K562 (cell line): ENCODE measurements around the gene ANKFN1. TPM values are rescaled to one million over a fixed set of nuclear protein-coding genes. Genes with fewer than 3 reads are reported as not detected.

Source experiments
- ATAC-seq: fragments of 200-7000 bp; cut with Tn5 transposase; 3 replicates; pipeline ENCODE4 v1.9.1; 2020; ENCODE audit warnings: moderate library complexity
- BruUV-seq: library from RNA; stranded (reverse); fragments of 400-500 nt; replicated peaks from 2 replicates; lab custom pipeline; 2021; lab: Mats Ljungman, UMichigan
- CTCF ChIA-PET: fragments of 300-600 bp; formaldehyde crosslinking; extraction: SDS; loops from one replicate; lab custom pipeline; 2021; ENCODE audit warnings: low intra/inter-chr PET ratio; lab: Yijun Ruan, JAX
- POLR2A ChIA-PET: fragments of 300-600, 350-650 bp; sonication (Branson Sonifier 250); formaldehyde crosslinking; extraction: SDS; loops from one replicate; lab custom pipeline; 2021; ENCODE audit warnings: antibody characterized with exemption, inconsistent platforms; lab: Yijun Ruan, JAX
- DNase-seq, 4 experiments: peaks; one replicate each; pipeline versions ENCODE4 v3.0.0 to v3.0.0-alpha.2; 2011 to 2018; ENCODE audit warnings: low spot score in 3 of 4, mixed read lengths in 3 of 4; ENCODE audit errors: extremely low read depth in 1 of 4
- FAIRE-seq: peaks from 2 replicates; lab custom pipeline; 2011; peaks lifted over from hg19 to GRCh38; lab: Jason Lieb, UNC
- H2AFZ ChIP-seq: 2 replicates; pipeline ENCODE4 v1.6.0; 2011; ENCODE audit warnings: low read depth, low read length, control low read depth, inconsistent platforms
- H3K27ac ChIP-seq: fragments of 200-600 bp; 3 replicates; pipeline ENCODE4 v1.8.0; 2011; ENCODE audit warnings: low read depth, mild to moderate bottlenecking, control low read depth, inconsistent platforms, low read length, moderate library complexity, mixed read lengths; ENCODE audit errors: extremely low read depth
- H3K27me3 ChIP-seq, 2 experiments: fragments of 300-600 bp in 1 of 2; 2 replicates in 1 of 2; 3 replicates in 1 of 2; pipeline versions ENCODE4 v1.6.0 to v1.8.0; 2011; ENCODE audit warnings: inconsistent platforms in 2 of 2, low read length in 2 of 2, mild to moderate bottlenecking in 1 of 2, mixed read lengths in 1 of 2, moderate library complexity in 1 of 2; ENCODE audit not compliant: control insufficient read depth in 2 of 2, insufficient read depth in 2 of 2
- H3K36me3 ChIP-seq: fragments of 300-600 bp; 3 replicates; pipeline ENCODE4 v1.8.0; 2011; ENCODE audit warnings: mild to moderate bottlenecking, low read length, inconsistent platforms; ENCODE audit not compliant: control insufficient read depth, insufficient read depth
- H3K4me1 ChIP-seq, 2 experiments: fragments of 200-600 bp in 1 of 2; replicated peaks in 1 of 2; 2 replicates in 1 of 2; 3 replicates in 1 of 2; pipeline versions ENCODE4 v1.5.1 to v1.8.0; 2011; ENCODE audit warnings: inconsistent platforms in 2 of 2, low read length in 2 of 2, mild to moderate bottlenecking in 1 of 2, mixed read lengths in 1 of 2, moderate library complexity in 1 of 2; ENCODE audit not compliant: control insufficient read depth in 2 of 2, insufficient read depth in 2 of 2
- H3K4me2 ChIP-seq: 2 replicates; pipeline ENCODE4 v1.6.1; 2011; ENCODE audit warnings: low read length, control low read depth, inconsistent platforms, mixed read lengths; ENCODE audit not compliant: insufficient read depth
- H3K4me3 ChIP-seq: fragments of 200-600 bp; sonication (generic), shearing (Covaris generic); 2 replicates; pipeline ENCODE4 v1.5.1; 2016; ENCODE audit warnings: control low read depth, inconsistent platforms
- H3K79me2 ChIP-seq: fragments of 200-600 bp; 3 replicates; pipeline ENCODE4 v1.8.0; 2011; ENCODE audit warnings: low read length, inconsistent platforms; ENCODE audit not compliant: control insufficient read depth, insufficient read depth
- H3K9ac ChIP-seq, 2 experiments: 2 replicates each; pipeline versions ENCODE4 v1.6.0 to v1.6.1; 2011; ENCODE audit warnings: low read depth in 2 of 2, low read length in 2 of 2, control low read depth in 1 of 2, inconsistent platforms in 1 of 2, mild to moderate bottlenecking in 1 of 2, mixed read lengths in 1 of 2; ENCODE audit not compliant: insufficient read depth in 1 of 2
- H3K9me1 ChIP-seq: one replicate; pipeline ENCODE4 v1.6.0; 2011; ENCODE audit warnings: inconsistent platforms, mild to moderate bottlenecking, low read length, moderate library complexity; ENCODE audit not compliant: control insufficient read depth, insufficient read depth
- H3K9me3 ChIP-seq: replicated peaks from 2 replicates; pipeline ENCODE4 v1.5.1; 2011; ENCODE audit warnings: low read depth, low read length, inconsistent platforms; ENCODE audit not compliant: control insufficient read depth, insufficient read depth
- H4K20me1 ChIP-seq: replicated peaks from 2 replicates; pipeline ENCODE4 v1.6.1; 2011; ENCODE audit warnings: low read length, inconsistent platforms, mixed read lengths; ENCODE audit not compliant: control insufficient read depth, insufficient read depth
- BRCA1 ChIP-seq, 2 experiments: fragments of 450-650 bp in 1 of 2; sonication (generic) in 1 of 2; formaldehyde crosslinking in 1 of 2; IDR thresholded peaks; 2 replicates each; pipeline versions ENCODE4 v1.5.0 to v1.6.1; 2017 to 2020; ENCODE audit warnings: mild to moderate bottlenecking in 1 of 2, missing genetic modification reagents in 1 of 2
- C11orf30 ChIP-seq: fragments of 450-650 bp; IDR thresholded peaks from 2 replicates; pipeline ENCODE4 v1.6.1; 2016; ENCODE audit warnings: low read depth, mild to moderate bottlenecking
- CXXC5 ChIP-seq: fragments of 250-450 bp; sonication (Bioruptor Pico); IDR thresholded peaks from 2 replicates; pipeline ENCODE4 v1.8.0; 2022; ENCODE audit warnings: inconsistent platforms, mild to moderate bottlenecking, moderate library complexity
- EWSR1 ChIP-seq: fragments of 450-650 bp; IDR thresholded peaks from 2 replicates; pipeline ENCODE4 v1.6.1; 2018; ENCODE audit warnings: borderline replicate concordance, mild to moderate bottlenecking, low read depth, moderate library complexity; ENCODE audit not compliant: partially characterized antibody
- GATA2 ChIP-seq: sonication (generic); formaldehyde crosslinking; IDR thresholded peaks from 2 replicates; pipeline ENCODE4 v1.4.0; 2020; ENCODE audit warnings: mild to moderate bottlenecking, missing genetic modification reagents
- HMG20A ChIP-seq: fragments of 450-650 bp; formaldehyde crosslinking; conservative IDR thresholded peaks from 2 replicates; pipeline ENCODE4 v1.4.0; 2020; ENCODE audit warnings: mild to moderate bottlenecking, mixed read lengths
- MAFF ChIP-seq: IDR thresholded peaks from 2 replicates; pipeline ENCODE4 v1.6.1; 2012; ENCODE audit warnings: low read length, improper control_type of control experiment
- MTA2 ChIP-seq: fragments of 450-650 bp; IDR thresholded peaks from 2 replicates; pipeline ENCODE4 v1.6.1; 2016; ENCODE audit warnings: low read depth
- OTX1 ChIP-seq: fragments of 450-650 bp; formaldehyde crosslinking; IDR thresholded peaks from 2 replicates; pipeline ENCODE4 v1.4.0; 2022; ENCODE audit warnings: mild to moderate bottlenecking
- RB1 ChIP-seq: fragments of 450-650 bp; IDR thresholded peaks from 2 replicates; pipeline ENCODE4 v1.6.1; 2017; ENCODE audit warnings: low read depth, mild to moderate bottlenecking
- SNRNP70 ChIP-seq: fragments of 200-400 bp; formaldehyde crosslinking; optimal IDR thresholded peaks from 2 replicates; pipeline ENCODE3; 2017; ENCODE audit warnings: low read depth, low read length
- TRIM28 ChIP-seq: fragments of 450-650 bp; IDR thresholded peaks from 2 replicates; pipeline ENCODE4 v1.6.1; 2017
- ZBTB1 ChIP-seq: sonication (generic); formaldehyde crosslinking; IDR thresholded peaks from 2 replicates; pipeline ENCODE4 v1.8.1; 2023; ENCODE audit warnings: missing genetic modification reagents, low read depth, mild to moderate bottlenecking, borderline replicate concordance
- ZBTB33 ChIP-seq: sonication (generic); formaldehyde crosslinking; IDR thresholded peaks from 2 replicates; pipeline ENCODE4 v1.8.1; 2023; ENCODE audit warnings: mild to moderate bottlenecking, missing genetic modification reagents
- ZNF316 ChIP-seq: fragments of 450-650 bp; IDR thresholded peaks from 2 replicates; pipeline ENCODE4 v1.6.1; 2016
- ZNF79 ChIP-seq: fragments of 250-450 bp; sonication (Bioruptor Pico); IDR thresholded peaks from 2 replicates; pipeline ENCODE4 v1.4.0; 2020; ENCODE audit warnings: low read depth, mild to moderate bottlenecking, moderate library complexity
- WGBS: fragments of 100-300 bp; shearing (Covaris generic); methylation state at CpG from one replicate; pipeline ENCODE4 v1.1.6; 2016; ENCODE audit warnings: low coverage, mixed read lengths; ENCODE audit not compliant: insufficient coverage; ENCODE audit errors: missing lambda C conversion rate; 5-methylcytosine and 5-hydroxymethylcytosine counted together
- in situ Hi-C: fragments of 300-500 bp; cut with MboI; formaldehyde crosslinking; loops from 4 replicates; pipeline ENCODE4 v1.15.0; 2018; ENCODE audit warnings: inconsistent platforms, mixed read lengths
- intact Hi-C: fragments of 100-400 bp; cut with micrococcal nuclease; formaldehyde crosslinking; loops from 2 replicates; pipeline ENCODE4 v1.14.2; 2022
- polyA plus RNA-seq, 8 experiments: library from polyadenylated mRNA; depleted of rRNA in 4 of 8; stranded (reverse) in 5 of 8; unstranded in 3 of 8; fragments of >200 nt; fragmentation: Nextera tagmentation in 2 of 8; fragmentation: Illumina TruSeq in 1 of 8; extraction: Ambion mirVana in 2 of 8; extraction: Trizol in 1 of 8; gene quantifications; 2 replicates each; pipeline versions ENCODE4 v1.2.1 to v1.2.3, GENCODE V29; 2011 to 2014; ENCODE audit warnings: inconsistent platforms in 1 of 8, missing spikeins in 1 of 8
- total RNA-seq, 7 experiments: library from RNA; depleted of rRNA in 6 of 7; stranded (reverse); fragments of >200 nt in 6 of 7; fragmentation: Illumina TruSeq in 2 of 7; extraction: Trizol in 2 of 7; gene quantifications; 2 replicates each; pipeline versions ENCODE4 v1.2.1 to v1.2.3, GENCODE V29; 2011 to 2021; ENCODE audit warnings: low replicate concordance in 1 of 7

ANKFN1 gene
- total and polyA plus RNA-seq, 9 of the 15 experiments (the other 6 are each of a cell fraction or from before 2014, with no cell fraction given) = 0.04 to 0.39 (median 0.15) TPM; not detected in 1

- no peak for TF ChIP-seq HMG20A (CRISPR knock-in tag)
These were observed 24.1 kb downstream of the ANKFN1 start for GRCh38 chr17:56177361-56177760.

GRCh38 chr17:56178203-56178602, 24.9 kb downstream of the ANKFN1 start:
- Histone ChIP-seq H3K4me1 (no peaks in the 10 kb centered on the region), H3K4me3 (no peak overlapping the region), H2AFZ (no peak overlapping the region), H3K27ac (no peak overlapping the region), H4K20me1 (no peaks in the 10 kb centered on the region), H3K9me1 (no peaks in the 10 kb centered on the region), H3K36me3 (no peaks in the 10 kb centered on the region), H3K9ac (no peak overlapping the region), H3K9me3 (no peaks in the 10 kb centered on the region), H3K79me2 (no peaks in the 10 kb centered on the region), H3K4me2 (no peak overlapping the region), H3K27me3 (no peaks in the 10 kb centered on the region)
- FAIRE-seq (no peak), DNase-seq (no peak), ATAC-seq (no peak)
- CTCF ChIA-PET = no interaction called here
- no TSS peak for BruUV-seq
- 3% methylated on average over 5 of the region's 5 CpGs for WGBS
- POLR2A ChIA-PET = interaction anchor here (0.8 kb wide), 1 partner anchor 175 kb away, joined by 3 read pairs; no protein-coding TSS in a partner anchor
- in situ Hi-C loops (no loop called here), intact Hi-C loops (no loop called here)
- no peak for TF ChIP-seq ZNF79 (CRISPR knock-in tag)
- TF ChIP-seq OTX1 (CRISPR knock-in tag) = no peak
- no peak for TF ChIP-seq MTA2
- TF ChIP-seq RB1 = no peak
- no peak for TF ChIP-seq TRIM28
- TF ChIP-seq EWSR1 = no peak
- TF ChIP-seq BRCA1 (IDR thresholded peaks at IDR 0.05) = no peak
- TF ChIP-seq BRCA1 (CRISPR knock-in tag; IDR thresholded peaks at IDR 0.05) = no peak
- peak; percentile 38; the same call in 1 of the 2 replicates for TF ChIP-seq C11orf30
- peak; percentile 59 for TF ChIP-seq MAFF
- TF ChIP-seq SNRNP70 = no peak
- TF ChIP-seq GATA2 (CRISPR knock-in tag) = no peak
- TF ChIP-seq ZBTB33 = no peak
- no peak for TF ChIP-seq ZBTB1
- TF ChIP-seq CXXC5 (CRISPR knock-in tag) = no peak
- peak; percentile 44 for TF ChIP-seq ZNF316

More at GRCh38 chr17:56177361-56177760, 24.1 kb downstream of the ANKFN1 start:
- Histone ChIP-seq H3K4me2 (no peak overlapping the region), H3K36me3 (no peaks in the 10 kb centered on the region), H3K4me1 (no peaks in the 10 kb centered on the region), H3K9ac (no peak overlapping the region), H3K9me1 (no peaks in the 10 kb centered on the region), H3K27ac (no peak overlapping the region), H3K4me3 (no peak overlapping the region), H4K20me1 (no peaks in the 10 kb centered on the region), H3K79me2 (no peaks in the 10 kb centered on the region), H2AFZ (no peak overlapping the region), H3K27me3 (no peaks in the 10 kb centered on the region), H3K9me3 (no peaks in the 10 kb centered on the region)
- in situ Hi-C loops = no loop called here
- no peak for DNase-seq
- WGBS = 4% methylated on average over 2 of the region's 2 CpGs
- CTCF ChIA-PET = no interaction called here
- FAIRE-seq = no peak
- no TSS peak for BruUV-seq
- POLR2A ChIA-PET = interaction anchor here (0.8 kb wide), 1 partner anchor 176 kb away, joined by 3 read pairs; no protein-coding TSS in a partner anchor
- no peak for ATAC-seq
- intact Hi-C loops = no loop called here
